ENCODE data around the gene ZNF862.

- no peak for TF ChIP-seq CTCF (conservative IDR thresholded peaks at IDR 0.05)
- TF ChIP-seq EZH2 (IDR thresholded peaks at IDR 0.05; ENCODE audit: low read depth) = no peak
Observed at GRCh38 chr7:149836434-149836833, 1.7 kb upstream of the ZNF862 start.
